ENCODE measurements around the gene LEPROT.
A peak's percentile ranks its signal among the peaks of the same experiment; 100 is the strongest.

LEPROT gene

GRCh38 chr1:65470766-65471165 lies 50.3 kb downstream of the LEPROT start:
- Histone ChIP-seq H3K79me1 (replicated peaks; ENCODE audit: low read length, poor library complexity, severe bottlenecking) (peaks cover 7% of the 10 kb centered on the region), H3K9ac (ENCODE audit: low read length) (no peak overlapping the region), H3K27me3 (ENCODE audit: control insufficient read depth in 1 of 2, insufficient read depth in 1 of 2, low read length in 2 of 2) (no peaks in the 10 kb centered on the region), H2BK120ac (ENCODE audit: low read depth, low read length) (no peak overlapping the region), H2AK5ac (ENCODE audit: low read length, severe bottlenecking) (no peak overlapping the region), H3K14ac (ENCODE audit: low read length in 2 of 2) (no peak overlapping the region), H3K23ac (ENCODE audit: low read length in 2 of 2) (no peak overlapping the region), H3K4me2 (ENCODE audit: low read length, poor library complexity, severe bottlenecking) (no peak overlapping the region), H4K8ac (ENCODE audit: low read length) (no peak overlapping the region), H2BK12ac (ENCODE audit: low read length in 2 of 2) (no peak overlapping the region), H3K4me3 (ENCODE audit: insufficient read depth in 1 of 2, low read depth in 1 of 2, low read length in 2 of 2) (no peak overlapping the region), H3K27ac (ENCODE audit: low read length, poor library complexity, severe bottlenecking) (no peak overlapping the region), H4K91ac (ENCODE audit: low read length) (no peak overlapping the region), H2AFZ (ENCODE audit: low read depth, low read length) (no peak overlapping the region), H3K9me3 (ENCODE audit: control insufficient read depth, low read length) (no peaks in the 10 kb centered on the region), H3K36me3 (ENCODE audit: control insufficient read depth in 1 of 2, insufficient read depth in 2 of 2, low read depth in 1 of 2, low read length in 2 of 2) (no peaks in the 10 kb centered on the region), H2BK5ac (ENCODE audit: low read depth, low read length, poor library complexity, severe bottlenecking) (no peak overlapping the region), H2BK15ac (ENCODE audit: low read depth, poor library complexity, severe bottlenecking) (no peak overlapping the region), H3K18ac (ENCODE audit: low read depth in 1 of 2, low read length in 2 of 2) (no peak overlapping the region), H3K4me1 (ENCODE audit: control insufficient read depth, insufficient read depth, low read depth, low read length) (peaks cover 12% of the 10 kb centered on the region), H3K4ac (ENCODE audit: low read depth in 1 of 2, low read length in 2 of 2) (no peak overlapping the region)
- DNase-seq: no peak
- 33% methylated on average over 1 of the region's 1 CpG for WGBS

DNA sequence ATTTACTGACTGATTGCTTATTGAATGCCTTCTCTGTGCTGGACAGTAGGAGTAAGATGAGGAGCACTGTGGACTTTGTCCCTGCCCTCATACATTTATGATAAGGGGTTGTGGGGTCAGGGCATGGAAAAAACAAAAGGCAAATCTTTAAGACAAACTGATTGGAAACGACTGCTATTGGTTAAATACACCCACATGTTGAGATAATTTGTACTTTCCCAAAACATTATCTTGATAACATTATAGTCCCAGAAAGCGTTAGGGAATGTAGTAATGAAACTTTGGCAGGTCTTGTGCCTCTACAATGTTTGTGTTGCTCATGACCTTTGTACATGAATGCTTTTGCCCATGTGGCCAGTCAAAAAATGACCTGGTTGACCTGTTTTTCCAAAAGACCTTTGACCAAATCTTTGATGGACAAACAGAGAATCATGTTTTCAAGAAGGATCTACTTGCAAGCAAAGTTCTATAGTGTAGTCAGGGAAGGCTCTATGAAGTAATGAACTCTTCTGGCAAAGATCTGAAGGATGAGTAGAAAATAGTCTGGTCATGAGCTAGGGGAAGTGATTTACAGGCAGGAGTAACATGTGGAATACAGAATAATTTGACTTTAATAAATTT lies 50.9 kb downstream of the LEPROT start:
- H3K79me1 ChIP-seq (replicated peaks; ENCODE audit: low read length, poor library complexity, severe bottlenecking): peaks cover 7% of the 10 kb centered on the region
- peak overlapping the region; percentile 34 to 75 for H2BK12ac ChIP-seq (ENCODE audit: low read length in 2 of 2)
- no peak overlapping the region for H3K4me2 ChIP-seq (ENCODE audit: low read length, poor library complexity, severe bottlenecking)
- WGBS: 92% methylated on average over 1 of the region's 2 CpGs
- H3K9ac ChIP-seq (ENCODE audit: low read length): no peak overlapping the region
- no peak overlapping the region for H2BK120ac ChIP-seq (ENCODE audit: low read depth, low read length)
- H3K4me3 ChIP-seq (ENCODE audit: insufficient read depth in 1 of 2, low read depth in 1 of 2, low read length in 2 of 2): no peak overlapping the region
- no peak overlapping the region for H4K8ac ChIP-seq (ENCODE audit: low read length)
- no peaks in the 10 kb centered on the region for H3K36me3 ChIP-seq (ENCODE audit: control insufficient read depth in 1 of 2, insufficient read depth in 2 of 2, low read depth in 1 of 2, low read length in 2 of 2)
- H4K91ac ChIP-seq (ENCODE audit: low read length): no peak overlapping the region
- H2AFZ ChIP-seq (ENCODE audit: low read depth, low read length): no peak overlapping the region
- H3K18ac ChIP-seq (ENCODE audit: low read depth in 1 of 2, low read length in 2 of 2): no peak overlapping the region
- no peak overlapping the region for H2AK5ac ChIP-seq (ENCODE audit: low read length, severe bottlenecking)
- H3K27me3 ChIP-seq (ENCODE audit: control insufficient read depth in 1 of 2, insufficient read depth in 1 of 2, low read length in 2 of 2): no peaks in the 10 kb centered on the region
- peaks cover 12% of the 10 kb centered on the region for H3K4me1 ChIP-seq (ENCODE audit: control insufficient read depth, insufficient read depth, low read depth, low read length)
- no peak overlapping the region for H3K14ac ChIP-seq (ENCODE audit: low read length in 2 of 2)
- H2BK15ac ChIP-seq (ENCODE audit: low read depth, poor library complexity, severe bottlenecking): no peak overlapping the region
- H3K27ac ChIP-seq (ENCODE audit: low read length, poor library complexity, severe bottlenecking): no peak overlapping the region
- no peak overlapping the region for H2BK5ac ChIP-seq (ENCODE audit: low read depth, low read length, poor library complexity, severe bottlenecking)
- H3K9me3 ChIP-seq (ENCODE audit: control insufficient read depth, low read length): no peaks in the 10 kb centered on the region
- H3K4ac ChIP-seq (ENCODE audit: low read depth in 1 of 2, low read length in 2 of 2): no peak overlapping the region
- no peak for DNase-seq
- H3K23ac ChIP-seq (ENCODE audit: low read length in 2 of 2): no peak overlapping the region

DNA sequence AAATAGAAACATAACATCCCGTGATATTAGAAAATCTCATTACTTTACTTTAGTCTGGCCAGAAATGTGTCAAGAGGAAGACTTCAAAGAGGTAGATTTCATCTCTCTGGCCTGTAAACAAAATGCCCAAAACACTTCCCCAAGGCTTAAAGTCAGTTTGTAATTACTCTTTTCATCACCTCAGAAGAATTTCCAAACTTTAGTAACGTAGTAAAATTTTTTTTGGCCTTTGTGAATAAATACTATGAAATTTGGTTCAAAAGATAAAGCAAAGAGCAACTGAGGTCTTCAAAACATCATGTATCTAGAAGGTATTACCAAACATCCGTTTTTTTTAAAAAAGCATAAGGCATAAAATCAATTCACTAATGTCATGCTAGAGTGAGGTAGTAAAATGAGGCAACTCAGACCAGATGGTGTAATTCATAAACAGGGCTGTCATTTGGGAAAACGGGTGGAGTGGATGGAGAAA lies 51.4 kb downstream of the LEPROT start:
- 100% methylated on average over 1 of the region's 4 CpGs for WGBS
- no peak for DNase-seq
- no peak overlapping the region for H3K4ac ChIP-seq (ENCODE audit: low read depth in 1 of 2, low read length in 2 of 2)
- no peak overlapping the region for H4K8ac ChIP-seq (ENCODE audit: low read length)
- no peak overlapping the region for H2BK15ac ChIP-seq (ENCODE audit: low read depth, poor library complexity, severe bottlenecking)
- H3K4me2 ChIP-seq (ENCODE audit: low read length, poor library complexity, severe bottlenecking): no peak overlapping the region
- no peak overlapping the region for H2BK12ac ChIP-seq (ENCODE audit: low read length in 2 of 2)
- no peak overlapping the region for H2BK5ac ChIP-seq (ENCODE audit: low read depth, low read length, poor library complexity, severe bottlenecking)
- H3K79me1 ChIP-seq (replicated peaks; ENCODE audit: low read length, poor library complexity, severe bottlenecking): peaks cover 7% of the 10 kb centered on the region
- no peak overlapping the region for H2BK120ac ChIP-seq (ENCODE audit: low read depth, low read length)
- H3K18ac ChIP-seq (ENCODE audit: low read depth in 1 of 2, low read length in 2 of 2): no peak overlapping the region
- H3K9ac ChIP-seq (ENCODE audit: low read length): no peak overlapping the region
- no peaks in the 10 kb centered on the region for H3K36me3 ChIP-seq (ENCODE audit: control insufficient read depth in 1 of 2, insufficient read depth in 2 of 2, low read depth in 1 of 2, low read length in 2 of 2)
- no peak overlapping the region for H2AFZ ChIP-seq (ENCODE audit: low read depth, low read length)
- H3K4me3 ChIP-seq (ENCODE audit: insufficient read depth in 1 of 2, low read depth in 1 of 2, low read length in 2 of 2): no peak overlapping the region
- H4K91ac ChIP-seq (ENCODE audit: low read length): no peak overlapping the region
- peaks cover 12% of the 10 kb centered on the region for H3K4me1 ChIP-seq (ENCODE audit: control insufficient read depth, insufficient read depth, low read depth, low read length)
- no peak overlapping the region for H3K23ac ChIP-seq (ENCODE audit: low read length in 2 of 2)
- no peak overlapping the region for H3K14ac ChIP-seq (ENCODE audit: low read length in 2 of 2)
- H3K27me3 ChIP-seq (ENCODE audit: control insufficient read depth in 1 of 2, insufficient read depth in 1 of 2, low read length in 2 of 2): no peaks in the 10 kb centered on the region
- H2AK5ac ChIP-seq (ENCODE audit: low read length, severe bottlenecking): no peak overlapping the region
- H3K9me3 ChIP-seq (ENCODE audit: control insufficient read depth, low read length): no peaks in the 10 kb centered on the region
- no peak overlapping the region for H3K27ac ChIP-seq (ENCODE audit: low read length, poor library complexity, severe bottlenecking)

- no peak overlapping the region for H3K4me3 ChIP-seq (ENCODE audit: insufficient read depth in 1 of 2, low read depth in 1 of 2, low read length in 2 of 2)
- no peaks in the 10 kb centered on the region for H3K36me3 ChIP-seq (ENCODE audit: control insufficient read depth in 1 of 2, insufficient read depth in 2 of 2, low read depth in 1 of 2, low read length in 2 of 2)
- no peak overlapping the region for H2AK5ac ChIP-seq (ENCODE audit: low read length, severe bottlenecking)
- H3K14ac ChIP-seq (ENCODE audit: low read length in 2 of 2): no peak overlapping the region
- 76% methylated on average over 2 of the region's 3 CpGs for WGBS
- no peak overlapping the region for H3K4ac ChIP-seq (ENCODE audit: low read depth in 1 of 2, low read length in 2 of 2)
- H3K79me1 ChIP-seq (replicated peaks; ENCODE audit: low read length, poor library complexity, severe bottlenecking): peaks cover 5% of the 10 kb centered on the region
- H4K91ac ChIP-seq (ENCODE audit: low read length): no peak overlapping the region
- no peak for DNase-seq
- H4K8ac ChIP-seq (ENCODE audit: low read length): no peak overlapping the region
- H2BK15ac ChIP-seq (ENCODE audit: low read depth, poor library complexity, severe bottlenecking): no peak overlapping the region
- H3K23ac ChIP-seq (ENCODE audit: low read length in 2 of 2): no peak overlapping the region
- H2BK120ac ChIP-seq (ENCODE audit: low read depth, low read length): no peak overlapping the region
- H3K9me3 ChIP-seq (ENCODE audit: control insufficient read depth, low read length): no peaks in the 10 kb centered on the region
- H2BK12ac ChIP-seq (ENCODE audit: low read length in 2 of 2): no peak overlapping the region
- H2AFZ ChIP-seq (ENCODE audit: low read depth, low read length): no peak overlapping the region
- H2BK5ac ChIP-seq (ENCODE audit: low read depth, low read length, poor library complexity, severe bottlenecking): no peak overlapping the region
- no peak overlapping the region for H3K27ac ChIP-seq (ENCODE audit: low read length, poor library complexity, severe bottlenecking)
- H3K18ac ChIP-seq (ENCODE audit: low read depth in 1 of 2, low read length in 2 of 2): no peak overlapping the region
- no peak overlapping the region for H3K9ac ChIP-seq (ENCODE audit: low read length)
- H3K4me1 ChIP-seq (ENCODE audit: control insufficient read depth, insufficient read depth, low read depth, low read length): no peaks in the 10 kb centered on the region
- no peaks in the 10 kb centered on the region for H3K27me3 ChIP-seq (ENCODE audit: control insufficient read depth in 1 of 2, insufficient read depth in 1 of 2, low read length in 2 of 2)
- no peak overlapping the region for H3K4me2 ChIP-seq (ENCODE audit: low read length, poor library complexity, severe bottlenecking)
Observed at GRCh38 chr1:65476327-65476726, 55.9 kb downstream of the LEPROT start.
